ENCODE measurements around the gene SPP1.
"Not testable (repeated sequence)": the region's sequence is repeated elsewhere in the genome, so short reads cannot be mapped to it uniquely, and the experiment has no call there.

SPP1 gene

DNA sequence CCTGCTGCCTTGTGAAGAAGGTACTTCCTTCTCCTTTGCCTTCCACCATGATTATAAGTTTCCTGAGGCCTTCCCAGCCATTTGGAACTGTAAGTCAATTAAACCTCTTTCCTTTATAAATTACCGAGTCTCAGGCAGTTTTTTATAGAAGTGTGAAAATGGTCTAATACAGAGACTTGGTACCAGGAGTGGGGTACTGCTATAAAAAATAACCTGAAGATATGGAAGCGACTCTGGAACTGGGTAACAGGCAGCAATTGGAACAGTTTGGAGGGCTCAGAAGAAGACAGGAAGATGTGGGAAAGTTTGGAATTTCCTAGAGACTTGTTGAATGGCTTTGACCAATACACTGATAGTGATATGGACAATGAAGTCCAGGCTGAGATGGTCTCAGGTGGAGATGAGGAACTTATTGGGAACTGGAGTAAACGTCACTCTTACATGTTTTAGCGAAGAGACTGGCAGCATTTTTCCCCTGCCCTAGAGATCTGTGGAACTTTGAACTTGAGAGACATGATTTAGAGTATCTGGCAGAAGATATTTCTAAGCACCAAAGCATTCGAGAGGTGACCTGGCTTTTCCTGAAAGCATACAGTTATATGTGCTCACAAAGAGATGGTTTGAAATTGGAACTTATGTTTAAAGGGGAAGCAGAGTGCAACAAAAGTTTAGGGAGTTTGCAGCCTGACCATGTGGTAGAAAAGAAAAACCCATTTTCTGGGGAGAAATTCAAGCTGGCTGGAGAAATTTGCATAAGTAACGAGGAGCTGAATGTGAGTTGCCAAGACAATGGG, 50.6 kb downstream of the SPP1 start:
- DNase-seq (ENCODE audit: low spot score): not testable (repeated sequence)

DNA sequence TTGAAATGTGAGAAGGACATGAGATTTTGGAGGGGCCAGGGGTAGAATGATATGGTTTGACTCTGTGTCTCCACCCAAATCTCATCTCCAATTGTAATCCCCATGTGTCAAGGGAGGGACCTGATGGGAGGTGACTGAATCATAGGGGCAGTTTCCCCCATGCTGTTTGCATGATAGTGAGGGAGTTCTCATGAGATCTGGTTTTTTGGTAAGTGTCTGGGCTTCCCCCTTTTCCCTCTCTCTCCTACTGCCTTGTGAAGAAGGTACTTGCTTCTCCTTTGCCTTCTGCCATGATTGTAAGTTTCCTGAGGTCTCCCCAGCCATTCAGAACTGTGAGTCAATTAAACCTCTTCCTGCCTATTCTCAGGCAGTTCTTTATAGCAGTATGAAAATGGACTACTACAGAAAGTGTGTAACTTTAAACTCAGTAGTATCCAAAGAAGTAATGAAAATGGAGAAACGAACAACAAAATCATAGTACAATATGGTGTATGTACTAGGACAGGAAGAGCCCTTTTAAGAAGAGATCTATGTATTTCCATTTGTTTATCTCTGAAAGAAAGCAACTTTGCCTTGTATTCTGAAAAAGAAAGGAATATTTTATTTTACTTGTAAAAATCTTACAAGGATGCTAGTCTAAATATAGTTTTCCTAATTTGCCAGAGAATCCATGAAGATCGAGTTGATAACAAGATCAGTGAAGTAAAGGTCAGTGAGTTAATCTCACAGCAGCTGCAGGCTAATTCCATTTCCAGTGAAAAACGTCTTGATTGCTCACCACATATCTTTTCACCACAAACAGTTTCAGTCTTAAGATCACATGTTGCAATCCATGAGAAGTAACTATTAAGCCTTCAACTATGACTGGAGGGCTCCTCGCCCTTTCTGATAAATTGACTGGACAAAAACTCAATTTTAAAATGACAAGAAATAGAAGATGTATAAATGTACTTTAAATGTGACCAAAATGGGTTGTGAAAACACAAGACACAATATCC, 52.4 kb downstream of the SPP1 start:
- DNase-seq (ENCODE audit: low spot score): no peak

DNA sequence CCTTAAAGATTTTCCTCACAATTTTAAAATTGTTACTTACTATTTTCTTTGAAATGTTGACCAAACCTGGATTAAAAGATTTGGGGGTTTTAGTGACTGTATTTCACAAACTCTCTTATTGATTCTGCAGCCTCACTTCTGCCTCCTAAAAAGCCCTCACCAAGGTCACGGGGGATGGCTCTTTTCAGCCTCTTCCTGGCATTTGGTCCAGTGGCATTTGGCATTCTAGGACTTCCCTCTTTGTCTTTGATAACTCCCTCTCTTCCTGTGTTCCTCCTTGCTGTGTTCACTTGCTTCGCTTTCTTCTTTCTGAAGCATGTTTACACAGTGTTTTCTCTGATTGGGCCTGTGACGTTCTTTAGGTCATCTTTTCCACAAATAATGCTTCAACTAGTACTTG, 53.4 kb downstream of the SPP1 start:
- DNase-seq (ENCODE audit: low spot score): no peak

DNA sequence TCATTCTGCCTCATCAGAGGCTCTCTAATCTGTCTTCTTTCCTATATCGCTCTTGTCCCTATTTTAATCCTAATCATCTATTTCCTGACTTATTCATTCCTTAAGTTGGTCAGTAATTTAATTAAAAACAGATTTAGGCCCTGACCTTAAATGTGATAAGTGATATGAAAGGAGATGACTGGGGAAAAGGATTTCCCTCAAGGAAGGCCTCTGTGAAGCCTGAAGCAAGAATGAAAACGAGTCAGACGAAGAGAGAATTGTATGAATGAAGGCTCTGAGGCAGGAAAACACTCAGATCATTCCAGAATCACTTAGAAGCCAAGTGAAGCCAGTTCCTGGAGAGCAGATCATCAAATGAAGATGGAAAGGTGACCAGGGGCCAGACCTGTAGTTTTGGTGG, 54.0 kb downstream of the SPP1 start:
- DNase-seq (ENCODE audit: low spot score): no peak

DNA sequence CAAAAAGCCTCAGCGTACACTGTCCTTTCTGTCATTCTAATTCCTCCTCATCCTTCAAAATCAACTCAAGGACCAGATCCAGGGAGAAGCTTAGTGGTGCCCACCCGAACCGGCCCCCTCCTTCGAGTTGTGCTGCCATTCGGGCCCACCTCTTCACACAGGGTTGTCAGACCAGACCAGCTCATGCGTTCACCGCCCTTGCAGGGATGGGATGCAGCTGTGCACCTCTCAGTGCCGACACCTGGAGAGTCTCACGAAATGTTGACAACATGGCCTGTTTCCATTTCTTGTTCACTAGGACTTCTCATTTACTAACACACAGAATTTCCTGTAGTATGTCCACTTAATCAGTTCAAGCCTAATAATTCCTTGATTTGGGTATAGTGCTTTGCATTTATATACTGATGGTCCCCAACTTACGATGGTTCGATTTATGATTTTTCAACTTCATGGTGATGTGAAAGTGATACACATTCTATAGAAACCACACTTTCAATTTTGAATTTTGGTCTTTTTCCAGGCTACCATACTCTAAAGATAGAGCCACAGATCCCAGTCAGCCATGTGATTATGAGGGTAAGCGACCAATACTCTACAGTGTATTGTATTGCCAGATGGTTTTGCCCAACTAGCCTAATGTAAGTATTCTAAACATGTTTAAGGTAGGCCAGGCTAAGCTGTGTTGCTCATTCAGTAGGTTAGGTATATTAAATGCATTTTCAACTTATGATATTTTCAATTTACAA, 55.2 kb downstream of the SPP1 start:
- no peak for DNase-seq (ENCODE audit: low spot score)
